NK-92 (cell line): ENCODE data around the gene NLN.
"Not testable (repeated sequence)": the region's sequence is repeated elsewhere in the genome, so short reads cannot be mapped to it uniquely, and the experiment has no call there.

Source experiments
- DNase-seq: peaks from one replicate; lab custom pipeline; 2025; ENCODE audit not compliant: unreplicated experiment; lab: John Stamatoyannopoulos, UW

The NLN gene

GRCh38 chr5:65805089-65805488 lies 83.1 kb downstream of the NLN start:
- no peak for DNase-seq

- not testable (repeated sequence) for DNase-seq
These were observed 85.5 kb downstream of the NLN start for GRCh38 chr5:65807494-65807893.

GRCh38 chr5:65808251-65808741 lies 86.3 kb downstream of the NLN start:
- no peak for DNase-seq

GRCh38 chr5:65808818-65809217 lies 86.8 kb downstream of the NLN start:
- DNase-seq: no peak

GRCh38 chr5:65809817-65810531 lies 88.0 kb downstream of the NLN start:
- no peak for DNase-seq

GRCh38 chr5:65811004-65811403 lies 89.0 kb downstream of the NLN start:
- DNase-seq: no peak

GRCh38 chr5:65811885-65812284 lies 89.9 kb downstream of the NLN start:
- no peak for DNase-seq

- DNase-seq: no peak
These were observed 90.6 kb downstream of the NLN start for GRCh38 chr5:65812648-65813047.

- no peak for DNase-seq
These were observed 91.2 kb downstream of the NLN start for GRCh38 chr5:65813174-65813573.

- no peak for DNase-seq
These were observed 93.2 kb downstream of the NLN start for GRCh38 chr5:65815161-65815560.

GRCh38 chr5:65816729-65817128 lies 94.7 kb downstream of the NLN start:
- no peak for DNase-seq

GRCh38 chr5:65817931-65818330 lies 95.9 kb downstream of the NLN start:
- no peak for DNase-seq

- DNase-seq: no peak
These were observed 96.6 kb downstream of the NLN start for GRCh38 chr5:65818592-65818991.

- no peak for DNase-seq
These were observed 97.4 kb downstream of the NLN start for GRCh38 chr5:65819215-65819904.

- DNase-seq: no peak
These were observed 97.9 kb downstream of the NLN start for GRCh38 chr5:65819905-65820240.

- DNase-seq: no peak
These were observed 98.4 kb downstream of the NLN start for GRCh38 chr5:65820373-65820772.

GRCh38 chr5:65821966-65822365 lies 100.0 kb downstream of the NLN start:
- no peak for DNase-seq

GRCh38 chr5:65822710-65823109 lies 100.7 kb downstream of the NLN start:
- no peak for DNase-seq

- no peak for DNase-seq
These were observed 101.2 kb downstream of the NLN start for GRCh38 chr5:65823204-65823603.

- no peak for DNase-seq
These were observed 101.9 kb downstream of the NLN start for GRCh38 chr5:65823845-65824445.

GRCh38 chr5:65825408-65826328 lies 103.7 kb downstream of the NLN start:
- no peak for DNase-seq
